ENCODE results near the gene HPS4.

DNA sequence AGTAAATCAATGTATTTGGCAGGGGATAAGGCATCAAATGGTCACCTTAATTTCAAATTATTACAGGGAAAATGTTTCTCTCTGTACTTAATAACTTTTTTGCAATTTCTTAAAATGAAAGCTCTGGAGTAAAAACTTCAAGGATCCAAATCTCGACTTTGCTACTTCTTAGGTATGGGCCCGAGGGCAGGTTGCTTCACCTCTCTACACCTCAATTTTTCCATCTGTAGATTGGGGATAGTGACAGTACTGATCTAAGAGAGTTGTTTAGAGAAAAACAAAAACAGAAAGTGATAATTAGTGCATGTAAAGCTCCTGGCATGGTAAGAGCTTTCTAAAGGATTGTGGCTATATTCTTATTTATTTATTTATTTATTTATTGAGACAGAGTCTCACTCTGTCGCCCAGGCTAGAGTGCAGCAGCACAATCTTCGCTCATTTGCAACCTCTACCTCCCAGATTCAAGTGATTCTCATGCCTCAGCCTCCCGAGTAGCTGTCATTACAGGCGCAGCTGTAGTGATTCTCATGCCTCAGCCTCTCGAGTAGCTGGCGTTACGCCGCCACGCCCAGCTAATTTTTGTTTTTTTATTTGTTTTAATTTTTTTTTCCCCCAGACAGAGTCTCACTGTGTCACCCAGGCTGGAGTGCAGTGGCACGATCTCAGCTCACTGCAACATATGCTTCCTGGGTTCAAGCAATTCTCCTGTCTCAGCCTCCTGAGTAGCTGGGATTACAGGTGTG, 31.0 kb upstream of the HPS4 start:
- TF ChIP-seq CTCF (conservative IDR thresholded peaks at IDR 0.05 in 1 of 2, IDR thresholded peaks at IDR 0.05 in 1 of 2; ENCODE audit: low read depth in 1 of 2, low read length in 2 of 2) = no peak
- no peak for TF ChIP-seq EZH2 (IDR thresholded peaks at IDR 0.05; ENCODE audit: low read length, missing control alignments)
